MM.1S (cell line): ENCODE data around the gene BSN.

Experiments used
- EZH2 ChIP-seq: fragments of 300-600 bp; sonication (generic); optimal IDR thresholded peaks from 2 replicates; pipeline ENCODE3; 2017; ENCODE audit warnings: low read depth, mild to moderate bottlenecking, antibody characterized with exemption, low read length, mixed read lengths
- EZH2phosphoT487 ChIP-seq: fragments of 300-600 bp; sonication (generic); IDR thresholded peaks from 2 replicates; pipeline ENCODE4 v1.6.1; 2018; ENCODE audit warnings: antibody characterized with exemption, low read length
- TF ChIP-seq, protein P1 (sequence below): fragments of 300-600 bp; sonication (generic); IDR thresholded peaks from 2 replicates; pipeline ENCODE4 v1.5.1; 2016; ENCODE audit warnings: antibody characterized with exemption, low read length, mixed read lengths

DNA sequence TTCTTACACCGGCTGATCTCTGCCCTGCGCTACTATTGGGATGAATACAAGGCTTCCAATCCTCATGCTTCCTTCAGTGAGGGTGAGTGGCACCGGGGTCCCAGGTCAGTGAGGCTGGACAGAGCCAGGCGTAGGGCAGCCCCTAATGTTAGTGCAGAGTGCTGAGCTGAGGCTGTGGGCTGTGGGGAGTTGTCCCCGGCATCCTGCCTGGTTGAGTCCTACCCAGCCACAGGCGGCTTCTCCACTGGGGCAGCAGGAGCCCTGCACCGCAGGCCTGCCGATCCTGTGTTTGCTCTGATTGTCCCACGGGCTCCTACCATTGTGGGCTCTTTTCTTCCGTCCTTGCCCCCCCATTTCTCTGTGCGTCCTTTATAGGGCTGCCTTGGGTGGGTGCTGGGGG is 148.4 kb downstream of the BSN start:
- TF ChIP-seq EZH2phosphoT487 (no peak), EZH2 (no peak)
- TF ChIP-seq, protein P1, sequence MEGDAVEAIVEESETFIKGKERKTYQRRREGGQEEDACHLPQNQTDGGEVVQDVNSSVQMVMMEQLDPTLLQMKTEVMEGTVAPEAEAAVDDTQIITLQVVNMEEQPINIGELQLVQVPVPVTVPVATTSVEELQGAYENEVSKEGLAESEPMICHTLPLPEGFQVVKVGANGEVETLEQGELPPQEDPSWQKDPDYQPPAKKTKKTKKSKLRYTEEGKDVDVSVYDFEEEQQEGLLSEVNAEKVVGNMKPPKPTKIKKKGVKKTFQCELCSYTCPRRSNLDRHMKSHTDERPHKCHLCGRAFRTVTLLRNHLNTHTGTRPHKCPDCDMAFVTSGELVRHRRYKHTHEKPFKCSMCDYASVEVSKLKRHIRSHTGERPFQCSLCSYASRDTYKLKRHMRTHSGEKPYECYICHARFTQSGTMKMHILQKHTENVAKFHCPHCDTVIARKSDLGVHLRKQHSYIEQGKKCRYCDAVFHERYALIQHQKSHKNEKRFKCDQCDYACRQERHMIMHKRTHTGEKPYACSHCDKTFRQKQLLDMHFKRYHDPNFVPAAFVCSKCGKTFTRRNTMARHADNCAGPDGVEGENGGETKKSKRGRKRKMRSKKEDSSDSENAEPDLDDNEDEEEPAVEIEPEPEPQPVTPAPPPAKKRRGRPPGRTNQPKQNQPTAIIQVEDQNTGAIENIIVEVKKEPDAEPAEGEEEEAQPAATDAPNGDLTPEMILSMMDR, result no peak
